AG09319 (cell line): ENCODE measurements around the gene PCDHGA4.
"Not testable (repeated sequence)": the region's sequence is repeated elsewhere in the genome, so short reads cannot be mapped to it uniquely, and the experiment has no call there.

Experiments used
- DNase-seq: peaks from one replicate; pipeline ENCODE4 v3.0.0-alpha.2; 2010; ENCODE audit warnings: low read depth; ENCODE audit errors: extremely low read depth
- TF ChIP-seq, protein P1 (sequence below): IDR thresholded peaks from 2 replicates; pipeline ENCODE4 v1.5.1; 2011; ENCODE audit warnings: low read depth, mild to moderate bottlenecking, inconsistent platforms, low read length, moderate library complexity

The PCDHGA4 gene

DNA sequence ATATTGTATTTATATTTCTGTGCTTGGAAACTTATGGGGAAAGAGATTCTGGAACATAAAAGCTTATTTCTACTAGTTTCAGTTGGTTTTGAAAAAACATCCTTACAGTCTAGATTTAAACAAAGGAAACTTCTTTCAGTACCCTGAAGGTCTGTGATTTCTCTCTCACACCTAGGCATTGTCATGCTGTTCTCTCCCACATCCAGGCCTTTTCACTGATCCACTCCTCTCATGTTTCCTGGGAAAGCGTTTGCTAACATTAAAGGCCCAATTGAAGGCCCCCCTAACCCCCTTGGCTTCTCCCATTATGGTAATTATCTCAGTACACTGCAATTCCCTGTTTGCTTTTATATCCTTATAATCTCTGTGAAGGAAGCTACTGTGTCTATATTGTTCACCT lies 12.0 kb upstream of the PCDHGA4 start:
- no peak for DNase-seq
- TF ChIP-seq, protein P1, sequence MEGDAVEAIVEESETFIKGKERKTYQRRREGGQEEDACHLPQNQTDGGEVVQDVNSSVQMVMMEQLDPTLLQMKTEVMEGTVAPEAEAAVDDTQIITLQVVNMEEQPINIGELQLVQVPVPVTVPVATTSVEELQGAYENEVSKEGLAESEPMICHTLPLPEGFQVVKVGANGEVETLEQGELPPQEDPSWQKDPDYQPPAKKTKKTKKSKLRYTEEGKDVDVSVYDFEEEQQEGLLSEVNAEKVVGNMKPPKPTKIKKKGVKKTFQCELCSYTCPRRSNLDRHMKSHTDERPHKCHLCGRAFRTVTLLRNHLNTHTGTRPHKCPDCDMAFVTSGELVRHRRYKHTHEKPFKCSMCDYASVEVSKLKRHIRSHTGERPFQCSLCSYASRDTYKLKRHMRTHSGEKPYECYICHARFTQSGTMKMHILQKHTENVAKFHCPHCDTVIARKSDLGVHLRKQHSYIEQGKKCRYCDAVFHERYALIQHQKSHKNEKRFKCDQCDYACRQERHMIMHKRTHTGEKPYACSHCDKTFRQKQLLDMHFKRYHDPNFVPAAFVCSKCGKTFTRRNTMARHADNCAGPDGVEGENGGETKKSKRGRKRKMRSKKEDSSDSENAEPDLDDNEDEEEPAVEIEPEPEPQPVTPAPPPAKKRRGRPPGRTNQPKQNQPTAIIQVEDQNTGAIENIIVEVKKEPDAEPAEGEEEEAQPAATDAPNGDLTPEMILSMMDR: no peak

DNA sequence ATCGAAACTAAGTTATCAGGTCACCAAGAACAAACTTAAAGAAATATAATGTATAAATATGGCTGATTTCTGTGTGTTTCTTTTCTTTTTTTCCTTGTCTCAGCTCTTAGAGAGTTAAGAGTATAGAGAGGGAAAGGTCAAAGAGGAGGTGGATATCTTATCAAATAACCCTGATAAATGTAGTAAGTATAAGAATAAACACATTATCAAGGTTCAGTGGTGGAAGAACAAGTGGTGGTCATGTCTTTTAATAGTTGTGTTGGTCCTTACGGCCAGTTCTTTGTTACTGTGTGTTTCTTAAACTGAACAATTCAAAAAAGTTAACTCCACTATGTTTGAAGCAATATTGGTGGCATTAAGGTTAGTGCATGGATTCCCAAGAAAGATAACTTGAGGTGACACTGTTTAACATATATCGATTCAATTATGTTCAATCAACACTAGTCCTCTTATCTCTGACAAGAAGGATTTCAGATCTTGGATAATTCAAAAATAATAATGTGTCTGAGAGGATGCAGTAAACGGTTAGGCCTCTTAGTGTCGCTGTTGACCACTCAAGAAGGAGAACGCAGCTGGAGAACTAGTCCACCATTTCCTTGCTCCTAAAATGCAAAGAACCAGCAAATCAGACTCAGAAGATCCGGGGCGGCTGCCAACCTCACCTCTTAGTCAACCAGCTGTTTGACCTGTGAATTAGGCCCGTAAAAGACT lies 11.4 kb upstream of the PCDHGA4 start, which contains the start of gene PCDHGA3:
TSS of gene PCDHGA3 (plus strand) at position 588 of the 711 bp plus-strand sequence. CDS start 205 bp downstream, outside the sequence.
- TF ChIP-seq, protein P1: peak; percentile 33

DNA sequence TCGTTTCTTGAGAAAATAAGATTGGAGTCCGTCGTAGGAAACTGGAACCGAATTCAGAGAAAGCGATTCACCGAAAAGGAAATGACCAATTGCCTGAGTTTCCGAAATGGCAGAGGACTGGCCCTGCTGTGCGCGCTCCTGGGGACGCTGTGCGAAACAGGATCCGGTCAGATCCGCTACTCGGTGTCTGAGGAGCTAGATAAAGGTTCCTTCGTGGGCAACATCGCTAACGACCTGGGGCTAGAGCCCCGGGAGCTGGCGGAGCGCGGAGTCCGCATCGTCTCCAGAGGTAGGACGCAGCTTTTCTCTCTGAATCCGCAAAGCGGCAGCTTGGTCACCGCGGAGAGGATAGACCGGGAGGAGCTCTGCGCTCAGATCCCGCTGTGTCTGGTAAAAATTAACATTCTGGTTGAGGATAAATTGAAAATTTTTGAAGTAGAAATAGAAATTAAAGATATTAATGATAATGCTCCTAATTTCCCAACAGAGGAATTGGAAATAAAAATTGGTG lies 10.8 kb upstream of the PCDHGA4 start:
- DNase-seq: no peak

More for the DNA sequence above, 11.4 kb upstream of the PCDHGA4 start, which contains the start of gene PCDHGA3:
- DNase-seq: no peak

DNA sequence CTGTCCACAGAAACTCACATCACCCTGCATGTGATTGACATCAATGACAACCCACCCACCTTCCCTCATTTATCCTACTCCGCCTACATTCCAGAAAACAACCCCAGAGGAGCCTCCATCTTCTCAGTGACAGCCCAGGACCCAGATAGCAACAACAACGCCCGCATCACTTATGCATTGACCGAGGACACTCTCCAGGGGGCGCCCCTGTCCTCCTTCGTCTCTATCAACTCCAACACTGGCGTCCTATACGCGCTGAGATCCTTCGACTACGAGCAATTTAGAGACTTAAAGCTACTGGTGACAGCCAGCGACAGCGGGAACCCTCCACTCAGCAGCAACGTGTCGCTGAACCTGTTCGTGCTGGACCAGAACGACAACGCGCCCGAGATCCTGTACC lies 9.5 kb upstream of the PCDHGA4 start:
- DNase-seq: no peak
- TF ChIP-seq, protein P1: no peak

More for the DNA sequence above, 10.8 kb upstream of the PCDHGA4 start:
- TF ChIP-seq, protein P1: no peak

DNA sequence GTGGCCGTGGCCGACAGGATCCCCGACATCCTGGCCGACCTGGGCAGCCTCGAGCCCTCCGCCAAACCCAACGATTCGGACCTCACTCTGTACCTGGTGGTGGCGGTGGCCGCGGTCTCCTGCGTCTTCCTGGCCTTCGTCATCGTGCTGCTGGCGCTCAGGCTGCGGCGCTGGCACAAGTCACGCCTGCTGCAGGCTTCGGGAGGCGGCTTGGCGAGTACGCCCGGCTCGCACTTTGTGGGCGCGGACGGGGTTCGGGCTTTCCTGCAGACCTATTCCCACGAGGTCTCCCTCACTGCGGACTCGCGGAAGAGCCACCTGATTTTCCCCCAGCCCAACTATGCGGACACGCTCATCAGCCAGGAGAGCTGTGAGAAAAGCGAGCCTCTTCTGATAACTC lies 8.8 kb upstream of the PCDHGA4 start:
- DNase-seq: not testable (repeated sequence)

DNA sequence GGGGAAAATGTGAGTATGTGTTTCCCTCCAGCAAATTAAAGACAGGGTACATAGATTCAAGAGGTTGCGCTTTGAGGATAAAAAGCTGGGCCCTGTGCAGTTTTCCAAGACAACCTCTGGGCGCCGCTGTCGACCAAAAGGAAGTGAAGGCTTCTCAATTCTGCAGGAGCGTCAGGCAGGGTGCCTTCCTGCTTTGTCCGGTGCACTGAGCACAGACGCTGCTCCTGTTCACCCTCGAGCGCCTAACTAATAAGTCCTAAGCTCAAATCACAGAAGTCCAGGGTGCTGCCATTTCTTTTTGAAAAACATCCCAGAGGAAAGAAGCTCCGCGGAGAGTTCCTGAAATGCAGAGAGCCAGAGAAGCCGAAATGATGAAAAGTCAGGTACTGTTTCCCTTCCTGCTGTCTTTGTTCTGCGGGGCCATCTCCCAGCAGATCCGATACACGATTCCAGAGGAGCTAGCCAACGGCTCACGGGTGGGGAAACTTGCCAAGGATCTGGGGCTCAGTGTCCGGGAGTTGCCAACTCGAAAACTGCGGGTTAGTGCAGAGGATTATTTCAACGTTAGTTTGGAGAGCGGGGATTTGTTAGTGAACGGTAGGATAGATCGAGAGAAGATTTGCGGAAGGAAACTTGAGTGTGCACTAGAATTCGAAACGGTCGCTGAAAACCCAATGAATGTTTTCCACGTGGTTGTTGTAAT lies 4.8 kb upstream of the PCDHGA4 start, which contains the start of gene PCDHGB1:
TSS of gene PCDHGB1 (plus strand) at position 183 of the 703 bp plus-strand sequence. CDS start at position 345, 162 bp downstream.
- TF ChIP-seq, protein P1: peak; percentile 45
- DNase-seq: no peak

DNA sequence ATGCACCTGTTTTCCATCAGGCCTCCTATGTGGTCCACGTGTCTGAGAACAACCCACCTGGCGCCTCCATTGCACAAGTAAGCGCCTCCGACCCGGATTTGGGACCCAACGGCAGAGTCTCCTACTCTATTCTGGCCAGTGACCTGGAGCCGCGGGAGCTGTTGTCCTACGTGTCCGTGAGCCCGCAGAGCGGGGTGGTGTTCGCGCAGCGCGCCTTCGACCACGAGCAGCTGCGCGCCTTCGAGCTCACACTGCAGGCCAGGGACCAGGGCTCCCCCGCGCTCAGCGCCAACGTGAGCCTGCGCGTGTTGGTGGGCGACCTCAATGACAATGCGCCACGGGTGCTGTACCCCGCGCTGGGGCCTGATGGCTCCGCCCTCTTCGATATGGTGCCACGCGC lies 3.2 kb upstream of the PCDHGA4 start:
- TF ChIP-seq, protein P1: no peak
- DNase-seq: no peak
